IMR-90 (cell line): ENCODE data around the gene BCAS4.

Experiments
- CEBPB ChIP-seq: IDR thresholded peaks from 2 replicates; pipeline ENCODE4 v1.6.1; 2012; ENCODE audit warnings: low read depth, low read length, improper control_type of control experiment
- CHD1 ChIP-seq: IDR thresholded peaks from 2 replicates; pipeline ENCODE4 v1.6.1; 2012; ENCODE audit warnings: low read depth, low read length, improper control_type of control experiment
- CTCF ChIP-seq: conservative IDR thresholded peaks from 2 replicates; pipeline ENCODE4 v1.5.1; 2012; ENCODE audit warnings: mild to moderate bottlenecking, low read depth, low read length, improper control_type of control experiment
- FOS ChIP-seq: fragments of 150-350 bp; IDR thresholded peaks from 2 replicates; pipeline ENCODE4 v1.6.1; 2016; ENCODE audit warnings: low read depth, low read length
- NFE2L2 ChIP-seq: fragments of 150-350 bp; IDR thresholded peaks from 2 replicates; pipeline ENCODE4 v1.6.1; 2016; ENCODE audit warnings: low read depth, mild to moderate bottlenecking, low read length
- POLR2A ChIP-seq: IDR thresholded peaks from 2 replicates; pipeline ENCODE4 v1.6.1; 2012; ENCODE audit warnings: mild to moderate bottlenecking, low read depth, low read length
- SMC3 ChIP-seq: fragments of 150-350 bp; IDR thresholded peaks from 2 replicates; pipeline ENCODE4 v1.6.1; 2016; ENCODE audit warnings: low read depth, mild to moderate bottlenecking, antibody characterized with exemption, low read length, moderate library complexity

- no peak for TF ChIP-seq CTCF
- TF ChIP-seq SMC3, result no peak
- no peak for TF ChIP-seq CHD1
- TF ChIP-seq FOS, result no peak
- no peak for TF ChIP-seq CEBPB
- no peak for TF ChIP-seq POLR2A
- no peak for TF ChIP-seq NFE2L2
These were observed 4.8 kb upstream of the BCAS4 start for GRCh38 chr20:50789968-50790650.
